GM23248 (cell line): Measurements from ENCODE around the gene KMT2A. TPM values are rescaled to one million over a fixed set of nuclear protein-coding genes. Genes with fewer than 3 reads are reported as not detected.

ENCODE experiments used
- DNase-seq: peaks from one replicate; pipeline ENCODE4 v3.0.0-alpha.2; 2015
- H2AFZ ChIP-seq: fragments of 200-600 bp; sonication (generic); 2 replicates; pipeline ENCODE4 v1.6.1; 2016; ENCODE audit warnings: antibody characterized with exemption
- H3F3A ChIP-seq: fragments of 200-600 bp; sonication (generic); 2 replicates; pipeline ENCODE4 v1.6.1; 2016; ENCODE audit warnings: mild to moderate bottlenecking, antibody characterized with exemption, mixed run types; ENCODE audit not compliant: insufficient read depth
- H3K27ac ChIP-seq: fragments of 200-600 bp; sonication (generic); 2 replicates; pipeline ENCODE4 v1.5.1; 2016; ENCODE audit warnings: mild to moderate bottlenecking
- H3K27me3 ChIP-seq: fragments of 200-600 bp; sonication (generic); replicated peaks from 2 replicates; pipeline ENCODE4 v1.6.1; 2016; ENCODE audit warnings: mild to moderate bottlenecking; ENCODE audit not compliant: insufficient read depth
- H3K36me3 ChIP-seq: fragments of 200-600 bp; sonication (generic); 2 replicates; pipeline ENCODE4 v1.6.1; 2016; ENCODE audit warnings: low read depth, mild to moderate bottlenecking
- H3K4me1 ChIP-seq: fragments of 200-600 bp; sonication (generic); 2 replicates; pipeline ENCODE4 v1.6.1; 2016; ENCODE audit warnings: mild to moderate bottlenecking; ENCODE audit not compliant: insufficient read depth
- H3K4me2 ChIP-seq: fragments of 200-600 bp; sonication (generic); one replicate; pipeline ENCODE4 v1.6.1; 2016; ENCODE audit warnings: mild to moderate bottlenecking; ENCODE audit not compliant: unreplicated experiment
- H3K4me3 ChIP-seq: fragments of 200-600 bp; sonication (generic); 2 replicates; pipeline ENCODE4 v1.5.1; 2016; ENCODE audit warnings: mild to moderate bottlenecking
- H3K79me2 ChIP-seq: fragments of 200-600 bp; sonication (generic); 2 replicates; pipeline ENCODE4 v1.6.1; 2016; ENCODE audit warnings: mild to moderate bottlenecking; ENCODE audit not compliant: insufficient read depth
- H3K9ac ChIP-seq: fragments of 200-600 bp; sonication (generic); 2 replicates; pipeline ENCODE4 v1.6.1; 2016; ENCODE audit warnings: mild to moderate bottlenecking
- H3K9me2 ChIP-seq: fragments of 200-600 bp; sonication (generic); 2 replicates; pipeline ENCODE4 v1.6.1; 2016; ENCODE audit warnings: mixed run types, mild to moderate bottlenecking, moderate library complexity; ENCODE audit not compliant: insufficient read depth
- H3K9me3 ChIP-seq: fragments of 200-600 bp; sonication (generic); one replicate; pipeline ENCODE4 v1.6.1; 2017; ENCODE audit warnings: low read depth
- H4K20me1 ChIP-seq: fragments of 200-600 bp; sonication (generic); 2 replicates; pipeline ENCODE4 v1.6.0; 2016; ENCODE audit not compliant: insufficient read depth
- EZH2 ChIP-seq: fragments of 200-600 bp; sonication (generic); IDR thresholded peaks from 2 replicates; pipeline ENCODE4 v1.6.1; 2018; ENCODE audit warnings: antibody characterized with exemption, mild to moderate bottlenecking; ENCODE audit not compliant: insufficient read depth, poor library complexity, severe bottlenecking
- EZH2phosphoT487 ChIP-seq: fragments of 200-600 bp; sonication (generic); IDR thresholded peaks from 2 replicates; pipeline ENCODE4 v1.6.1; 2018; ENCODE audit warnings: antibody characterized with exemption, moderate library complexity, mild to moderate bottlenecking, low read depth; ENCODE audit not compliant: insufficient read depth
- WGBS, 2 experiments: methylation state at CpG; one replicate each; pipeline ENCODE4 v1.1.6; 2015 to 2017; ENCODE audit warnings: low lambda C conversion rate in 2 of 2, low coverage in 1 of 2; ENCODE audit errors: missing lambda C conversion rate in 2 of 2; 5-methylcytosine and 5-hydroxymethylcytosine counted together
- in situ Hi-C: fragments of 300-500 bp; cut with MboI; formaldehyde crosslinking; loops from 2 replicates; pipeline ENCODE4 v1.15.0; 2020
- polyA plus RNA-seq: library from polyadenylated mRNA; unstranded; fragments of >200 nt; fragmentation: Nextera tagmentation; extraction: Ambion mirVana; gene quantifications from 2 replicates; pipeline ENCODE4 v1.2.1, GENCODE V29; 2016
- total RNA-seq: library from RNA; depleted of rRNA; stranded (reverse); fragments of >200 nt; shearing (Covaris generic); gene quantifications from 2 replicates; pipeline ENCODE4 v1.2.3, GENCODE V29; 2014

KMT2A gene
- total and polyA plus RNA-seq, 2 experiments from 2014 or later: 7.6 to 19.1 TPM

- H3K9ac ChIP-seq: peak overlapping the region; percentile 96
- WGBS, 2 experiments: 0% methylated on average over 13 to 43 of the region's 55 CpGs
- peak overlapping the region; percentile 76 for H3K27ac ChIP-seq
- peaks cover 14% of the 10 kb centered on the region for H3F3A ChIP-seq
- peaks cover 26% of the 10 kb centered on the region for H3K4me1 ChIP-seq
- in situ Hi-C loops: no loop called here
- TF ChIP-seq EZH2phosphoT487: no peak
- TF ChIP-seq EZH2: no peak
- no peaks in the 10 kb centered on the region for H3K9me2 ChIP-seq
- H3K36me3 ChIP-seq: no peaks in the 10 kb centered on the region
- peak overlapping the region; percentile 77 for H3K4me3 ChIP-seq
- H3K79me2 ChIP-seq: peaks cover 52% of the 10 kb centered on the region
- H2AFZ ChIP-seq: peak overlapping the region; percentile 55
- H3K9me3 ChIP-seq: no peaks in the 10 kb centered on the region
- peak; percentile 69 for DNase-seq
- no peaks in the 10 kb centered on the region for H3K27me3 ChIP-seq
- H4K20me1 ChIP-seq: peaks cover 28% of the 10 kb centered on the region
- H3K4me2 ChIP-seq: peak overlapping the region; percentile 94
Observed at GRCh38 chr11:118436639-118437207, 431 bp downstream of the KMT2A start.

- TF ChIP-seq EZH2: no peak
- no peak for TF ChIP-seq EZH2phosphoT487
- WGBS, 2 experiments: 0 to 1% methylated on average over 16 to 28 of the region's 28 CpGs
Observed at GRCh38 chr11:118437208-118438125, 1.2 kb downstream of the KMT2A start.

DNA sequence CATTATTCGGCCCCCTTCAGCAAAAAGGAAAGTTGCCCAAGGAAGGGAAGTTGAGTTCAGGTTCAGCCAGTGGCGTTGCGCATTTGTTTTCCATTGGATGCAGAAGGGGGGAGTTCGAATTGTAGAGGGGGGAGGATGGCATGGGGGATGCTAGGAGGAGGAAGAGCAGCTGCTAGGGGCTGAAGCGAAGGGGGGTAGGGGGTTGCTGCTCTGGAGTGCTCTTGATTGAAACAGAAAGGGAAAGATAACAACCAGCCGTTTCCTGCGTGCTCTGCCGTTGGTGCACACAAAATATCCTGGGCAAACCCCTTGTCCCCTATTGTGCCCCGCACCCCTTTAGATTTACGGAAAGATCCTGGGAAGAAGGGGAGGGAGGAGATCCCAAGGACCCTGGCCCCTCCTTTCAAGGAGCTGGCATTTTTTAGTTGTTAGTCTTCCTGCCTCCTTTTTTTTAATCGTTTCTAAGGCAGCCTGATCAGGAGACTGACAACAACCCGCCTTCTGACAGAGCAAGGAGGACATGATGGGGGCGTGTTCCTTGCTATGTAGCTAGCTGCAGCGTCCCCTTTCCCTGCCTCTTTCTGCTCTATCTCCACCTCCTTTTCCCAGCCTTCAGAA, 2.1 kb downstream of the KMT2A start:
- peaks cover 44% of the 10 kb centered on the region for H4K20me1 ChIP-seq
- peak overlapping the region; percentile 18; the same call in 1 of the 2 replicates for H2AFZ ChIP-seq

More at GRCh38 chr11:118437208-118438125, 1.2 kb downstream of the KMT2A start:
- Histone ChIP-seq H3K9me3 (no peaks in the 10 kb centered on the region), H3F3A (peaks cover 14% of the 10 kb centered on the region), H3K27me3 (no peaks in the 10 kb centered on the region), H3K4me1 (peaks cover 33% of the 10 kb centered on the region), H3K4me2 (peak overlapping the region; percentile 94), H2AFZ (peak overlapping the region; percentile 55), H3K4me3 (peak overlapping the region; percentile 77), H4K20me1 (peaks cover 36% of the 10 kb centered on the region), H3K36me3 (no peaks in the 10 kb centered on the region), H3K79me2 (peaks cover 59% of the 10 kb centered on the region), H3K9ac (peak overlapping the region; percentile 96), H3K9me2 (no peaks in the 10 kb centered on the region), H3K27ac (peak overlapping the region; percentile 76)
- in situ Hi-C loops: no loop called here
- peak; percentile 76 for DNase-seq

GRCh38 chr11:118439646-118440045, 3.4 kb downstream of the KMT2A start:
- no peak for DNase-seq
- in situ Hi-C loops: no loop called here
- peak overlapping the region; percentile 76; the same call in 1 of the 2 replicates for H3K27ac ChIP-seq
- peaks cover 81% of the 10 kb centered on the region for H3K79me2 ChIP-seq
- peak overlapping the region; percentile 96; the same call in 1 of the 2 replicates for H3K9ac ChIP-seq
- H3K27me3 ChIP-seq: no peaks in the 10 kb centered on the region
- H4K20me1 ChIP-seq: peaks cover 57% of the 10 kb centered on the region
- no peaks in the 10 kb centered on the region for H3K9me3 ChIP-seq
- H3K4me2 ChIP-seq: peak overlapping the region; percentile 94
- TF ChIP-seq EZH2phosphoT487: no peak
- TF ChIP-seq EZH2: no peak
- no peak overlapping the region for H2AFZ ChIP-seq
- peaks cover 14% of the 10 kb centered on the region for H3F3A ChIP-seq
- H3K4me1 ChIP-seq: peaks cover 45% of the 10 kb centered on the region
- H3K4me3 ChIP-seq: peak overlapping the region; percentile 77
- H3K9me2 ChIP-seq: no peaks in the 10 kb centered on the region
- no peaks in the 10 kb centered on the region for H3K36me3 ChIP-seq

More for the DNA sequence above, 2.1 kb downstream of the KMT2A start:
- WGBS, 2 experiments: 1 to 2% methylated on average over 10 to 14 of the region's 14 CpGs
- Histone ChIP-seq H3K9me2 (no peaks in the 10 kb centered on the region), H3K9ac (peak overlapping the region; percentile 96), H3K79me2 (peaks cover 69% of the 10 kb centered on the region), H3K4me2 (peak overlapping the region; percentile 94), H3K27ac (peak overlapping the region; percentile 76), H3K36me3 (no peaks in the 10 kb centered on the region), H3K4me1 (peaks cover 42% of the 10 kb centered on the region), H3F3A (peaks cover 14% of the 10 kb centered on the region), H3K27me3 (no peaks in the 10 kb centered on the region), H3K4me3 (peak overlapping the region; percentile 77), H3K9me3 (no peaks in the 10 kb centered on the region)
- no peak for TF ChIP-seq EZH2phosphoT487
- TF ChIP-seq EZH2: no peak
- DNase-seq: peak; percentile 95
- in situ Hi-C loops: no loop called here
